Calu3 (cell line): ENCODE data around the gene CYB5B. TPM values are rescaled to one million over a fixed set of nuclear protein-coding genes. Genes with fewer than 3 reads are reported as not detected.

ENCODE experiments used
- BruUV-seq: library from RNA; stranded (reverse); fragments of 400-500 nt; replicated peaks from 2 replicates; lab custom pipeline; 2021; lab: Mats Ljungman, UMichigan
- CTCF ChIA-PET: fragments of 300-600 bp; sonication (Branson Sonifier 250); formaldehyde crosslinking; loops from one replicate; lab custom pipeline; 2022; ENCODE audit warnings: antibody characterized with exemption; lab: Charles Lee
- DNase-seq: peaks from one replicate; pipeline ENCODE4 v3.0.0; 2022
- H3K27ac Mint-ChIP-seq: one replicate; pipeline ENCODE4 v1.8.0; 2022; ENCODE audit warnings: mixed read lengths; ENCODE audit not compliant: unreplicated experiment
- H3K27me3 Mint-ChIP-seq: one replicate; pipeline ENCODE4 v1.8.0; 2022; ENCODE audit warnings: mixed read lengths; ENCODE audit not compliant: unreplicated experiment
- H3K36me3 Mint-ChIP-seq: one replicate; pipeline ENCODE4 v1.8.0; 2022; ENCODE audit warnings: mild to moderate bottlenecking, moderate library complexity, mixed read lengths; ENCODE audit not compliant: insufficient read depth, unreplicated experiment
- H3K4me1 Mint-ChIP-seq: one replicate; pipeline ENCODE4 v1.8.0; 2022; ENCODE audit warnings: mild to moderate bottlenecking, low read depth, mixed read lengths; ENCODE audit not compliant: unreplicated experiment
- H3K4me3 Mint-ChIP-seq: one replicate; pipeline ENCODE4 v1.8.0; 2022; ENCODE audit warnings: mild to moderate bottlenecking, low read depth, moderate library complexity, mixed read lengths; ENCODE audit not compliant: unreplicated experiment
- H3K9me3 Mint-ChIP-seq: one replicate; pipeline ENCODE4 v1.8.0; 2022; ENCODE audit warnings: low read depth, mixed read lengths; ENCODE audit not compliant: unreplicated experiment
- CTCF ChIP-seq: fragments of 200-600 bp; IDR thresholded peaks from one replicate; pipeline ENCODE4 v1.8.0; 2022; ENCODE audit warnings: antibody characterized with exemption; ENCODE audit not compliant: unreplicated experiment
- intact Hi-C: fragments of 100-400 bp; cut with micrococcal nuclease; formaldehyde crosslinking; loops from one replicate; pipeline ENCODE4 v1.10.0; 2022; ENCODE audit not compliant: unreplicated experiment
- total RNA-seq: library from RNA; stranded (reverse); gene quantifications from 2 replicates; pipeline ENCODE4 v1.2.3, GENCODE V29; 2022

Gene CYB5B
- total RNA-seq, 1 experiment from 2014 or later = 179 TPM

- no peak for TF ChIP-seq CTCF
- Mint-ChIP-seq H3K4me1 (peaks cover 14% of the 10 kb centered on the region), H3K27ac (no peak overlapping the region), H3K27me3 (no peaks in the 10 kb centered on the region), H3K4me3 (no peak overlapping the region), H3K36me3 (no peaks in the 10 kb centered on the region), H3K9me3 (no peaks in the 10 kb centered on the region)
- no peak for DNase-seq
- CTCF ChIA-PET = no interaction called here
- no TSS peak for BruUV-seq
- intact Hi-C loops = no loop called here
Measured at GRCh38 chr16:69481901-69482341, 57.5 kb downstream of the CYB5B start.

GRCh38 chr16:69482410-69482991 is 58.1 kb downstream of the CYB5B start:
- no peak for DNase-seq
- CTCF ChIA-PET = no interaction called here
- BruUV-seq = no TSS peak
- Mint-ChIP-seq H3K27ac (no peak overlapping the region), H3K36me3 (no peaks in the 10 kb centered on the region), H3K4me1 (peaks cover 9% of the 10 kb centered on the region), H3K27me3 (no peaks in the 10 kb centered on the region), H3K4me3 (no peak overlapping the region), H3K9me3 (no peaks in the 10 kb centered on the region)
- no peak for TF ChIP-seq CTCF
- intact Hi-C loops = no loop called here

GRCh38 chr16:69483611-69484010 is 59.2 kb downstream of the CYB5B start:
- CTCF ChIA-PET = interaction anchor here (0.7 kb wide), 1 partner anchor 268 kb away, joined by 3 read pairs; no protein-coding TSS in a partner anchor
- no peaks in the 10 kb centered on the region for H3K27me3 Mint-ChIP-seq
- no peak for DNase-seq
- H3K4me3 Mint-ChIP-seq = no peak overlapping the region
- peaks cover 9% of the 10 kb centered on the region for H3K4me1 Mint-ChIP-seq
- H3K9me3 Mint-ChIP-seq = no peaks in the 10 kb centered on the region
- no peak overlapping the region for H3K27ac Mint-ChIP-seq
- H3K36me3 Mint-ChIP-seq = no peaks in the 10 kb centered on the region
- intact Hi-C loops = no loop called here
- TF ChIP-seq CTCF = no peak
- no TSS peak for BruUV-seq

GRCh38 chr16:69485361-69485760 is 60.9 kb downstream of the CYB5B start:
- H3K4me1 Mint-ChIP-seq = peaks cover 9% of the 10 kb centered on the region
- no peak overlapping the region for H3K4me3 Mint-ChIP-seq
- no peaks in the 10 kb centered on the region for H3K9me3 Mint-ChIP-seq
- no peak overlapping the region for H3K27ac Mint-ChIP-seq
- BruUV-seq = no TSS peak
- H3K27me3 Mint-ChIP-seq = no peaks in the 10 kb centered on the region
- H3K36me3 Mint-ChIP-seq = no peaks in the 10 kb centered on the region
- CTCF ChIA-PET = no interaction called here
- intact Hi-C loops = no loop called here
- no peak for DNase-seq
- TF ChIP-seq CTCF = no peak
